HL-60 (cell line): ENCODE measurements around the gene GNB2.

Experiments
- CTCF ChIP-seq: IDR thresholded peaks from one replicate; pipeline ENCODE4 v1.5.1; 2011; ENCODE audit warnings: low read length, control low read depth, inconsistent platforms; ENCODE audit not compliant: insufficient read depth
- GABPA ChIP-seq: IDR thresholded peaks from 2 replicates; pipeline ENCODE4 v1.6.1; 2012; ENCODE audit warnings: low read depth
- POLR2AphosphoS5 ChIP-seq: IDR thresholded peaks from 2 replicates; pipeline ENCODE4 v1.6.1; 2012; ENCODE audit warnings: low read depth
- REST ChIP-seq: IDR thresholded peaks from 2 replicates; pipeline ENCODE4 v1.6.1; 2012; ENCODE audit warnings: low read depth; ENCODE audit not compliant: insufficient replicate concordance
- SPI1 ChIP-seq: IDR thresholded peaks from 2 replicates; pipeline ENCODE4 v1.6.1; 2012; ENCODE audit warnings: low read depth, mild to moderate bottlenecking, borderline replicate concordance

GRCh38 chr7:100721505-100721812, 47.9 kb downstream of the GNB2 start:
- TF ChIP-seq CTCF (no peak), POLR2AphosphoS5 (no peak), REST (no peak), GABPA (no peak), SPI1 (no peak)
